ENCODE data around the gene SPOCK1. TPM values are rescaled to one million over a fixed set of nuclear protein-coding genes. Genes with fewer than 3 reads are reported as not detected.

SPOCK1 gene
- total and polyA plus RNA-seq, 2 experiments from 2014 or later, result 8.2 to 10.5 TPM

GRCh38 chr5:137215261-137215660, 283.9 kb downstream of the SPOCK1 start:
- H3K9me2 ChIP-seq (ENCODE audit: insufficient read depth), result peaks cover 12% of the 10 kb centered on the region
- no peaks in the 10 kb centered on the region for H3K9me3 Mint-ChIP-seq
- no peaks in the 10 kb centered on the region for H3K4me1 Mint-ChIP-seq
- no peak overlapping the region for H2AFZ ChIP-seq
- TF ChIP-seq CREB1 (CRISPR knock-in tag; IDR thresholded peaks at IDR 0.05; ENCODE audit: low read depth) (no peak), ETS1 (IDR thresholded peaks at IDR 0.05) (no peak), ZNF331 (CRISPR knock-in tag; IDR thresholded peaks at IDR 0.05; ENCODE audit: low read depth) (no peak), STAT1 (IDR thresholded peaks at IDR 0.05; ENCODE audit: unreplicated experiment) (no peak), ZNF462 (CRISPR knock-in tag; IDR thresholded peaks at IDR 0.05) (no peak), EZH2phosphoT487 (IDR thresholded peaks at IDR 0.05; ENCODE audit: unreplicated experiment) (no peak), POLR2AphosphoS5 (IDR thresholded peaks at IDR 0.05; ENCODE audit: low read depth) (no peak), ZNF114 (CRISPR knock-in tag; IDR thresholded peaks at IDR 0.05) (no peak), EZH2 (IDR thresholded peaks at IDR 0.05; ENCODE audit: low read depth, unreplicated experiment) (no peak), JUNB (IDR thresholded peaks at IDR 0.05; ENCODE audit: unreplicated experiment) (no peak), CTCF (conservative IDR thresholded peaks at IDR 0.05; ENCODE audit: low read depth in 2 of 2) (no peak), NANOG (IDR thresholded peaks at IDR 0.05; ENCODE audit: borderline replicate concordance) (no peak)
- TF ChIP-seq, protein P1, sequence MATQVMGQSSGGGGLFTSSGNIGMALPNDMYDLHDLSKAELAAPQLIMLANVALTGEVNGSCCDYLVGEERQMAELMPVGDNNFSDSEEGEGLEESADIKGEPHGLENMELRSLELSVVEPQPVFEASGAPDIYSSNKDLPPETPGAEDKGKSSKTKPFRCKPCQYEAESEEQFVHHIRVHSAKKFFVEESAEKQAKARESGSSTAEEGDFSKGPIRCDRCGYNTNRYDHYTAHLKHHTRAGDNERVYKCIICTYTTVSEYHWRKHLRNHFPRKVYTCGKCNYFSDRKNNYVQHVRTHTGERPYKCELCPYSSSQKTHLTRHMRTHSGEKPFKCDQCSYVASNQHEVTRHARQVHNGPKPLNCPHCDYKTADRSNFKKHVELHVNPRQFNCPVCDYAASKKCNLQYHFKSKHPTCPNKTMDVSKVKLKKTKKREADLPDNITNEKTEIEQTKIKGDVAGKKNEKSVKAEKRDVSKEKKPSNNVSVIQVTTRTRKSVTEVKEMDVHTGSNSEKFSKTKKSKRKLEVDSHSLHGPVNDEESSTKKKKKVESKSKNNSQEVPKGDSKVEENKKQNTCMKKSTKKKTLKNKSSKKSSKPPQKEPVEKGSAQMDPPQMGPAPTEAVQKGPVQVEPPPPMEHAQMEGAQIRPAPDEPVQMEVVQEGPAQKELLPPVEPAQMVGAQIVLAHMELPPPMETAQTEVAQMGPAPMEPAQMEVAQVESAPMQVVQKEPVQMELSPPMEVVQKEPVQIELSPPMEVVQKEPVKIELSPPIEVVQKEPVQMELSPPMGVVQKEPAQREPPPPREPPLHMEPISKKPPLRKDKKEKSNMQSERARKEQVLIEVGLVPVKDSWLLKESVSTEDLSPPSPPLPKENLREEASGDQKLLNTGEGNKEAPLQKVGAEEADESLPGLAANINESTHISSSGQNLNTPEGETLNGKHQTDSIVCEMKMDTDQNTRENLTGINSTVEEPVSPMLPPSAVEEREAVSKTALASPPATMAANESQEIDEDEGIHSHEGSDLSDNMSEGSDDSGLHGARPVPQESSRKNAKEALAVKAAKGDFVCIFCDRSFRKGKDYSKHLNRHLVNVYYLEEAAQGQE (IDR thresholded peaks at IDR 0.05; ENCODE audit: unreplicated experiment), result no peak
- H4K20me1 ChIP-seq (replicated peaks; ENCODE audit: insufficient read depth), result no peaks in the 10 kb centered on the region
- no peaks in the 10 kb centered on the region for H3K4me1 ChIP-seq (ENCODE audit: insufficient read depth)
- H3K27me3 Mint-ChIP-seq (ENCODE audit: insufficient read depth, low read depth, poor library complexity), result no peaks in the 10 kb centered on the region
- no peaks in the 10 kb centered on the region for H3K27me3 ChIP-seq (ENCODE audit: insufficient read depth)
- H3K79me2 ChIP-seq (replicated peaks; ENCODE audit: insufficient read depth), result no peaks in the 10 kb centered on the region
- no peak for DNase-seq (ENCODE audit: low spot score)
- H3F3A ChIP-seq (replicated peaks; ENCODE audit: low read depth), result no peaks in the 10 kb centered on the region
- no peak overlapping the region for H3K4me3 ChIP-seq
- H3K27ac Mint-ChIP-seq, result no peak overlapping the region
- H3K36me3 ChIP-seq (ENCODE audit: insufficient read depth), result no peaks in the 10 kb centered on the region
- H3K36me3 Mint-ChIP-seq (ENCODE audit: low read depth), result no peaks in the 10 kb centered on the region
- H3K4me2 ChIP-seq, result no peak overlapping the region
- H3K4me3 Mint-ChIP-seq, result no peak overlapping the region
- ATAC-seq, result no peak
- H3K27ac ChIP-seq (ENCODE audit: low read depth), result no peak overlapping the region

Data from GM23338 (cell line).